Stimulated activated CD8-positive, alpha-beta memory T cell treated with anti-CD3 and anti-CD28 coated beads, Interleukin-4, amount 100 ng/mL, for 4 hours (primary cell): ENCODE measurements around the gene SPATA25.
"Not testable (repeated sequence)": the region's sequence is repeated elsewhere in the genome, so short reads cannot be mapped to it uniquely, and the experiment has no call there.

Experiments
- DNase-seq, 2 donors: peaks; one replicate each; pipeline ENCODE4 v3.0.0-alpha.2; 2020; ENCODE audit warnings: low read depth in 2 of 2, low spot score in 1 of 2

The SPATA25 gene

GRCh38 chr20:45887346-45887715 is at the start of gene SPATA25:
SPATA25 (minus strand) TSS chr20:45887622; CDS start chr20:45887590, 32 bp downstream.
- DNase-seq, result no peak

GRCh38 chr20:45935416-45936046 is 48.1 kb upstream of the SPATA25 start:
- DNase-seq, result no peak

- DNase-seq, result peak; percentile 96 to 97
These were observed 47.4 kb upstream of the SPATA25 start, which contains the start of gene PCIF1 for GRCh38 chr20:45934586-45935415. PCIF1 (plus strand) TSS chr20:45934683; CDS start chr20:45939000, 4,317 bp downstream.

GRCh38 chr20:45934046-45934585 is 46.7 kb upstream of the SPATA25 start:
- peak in 1 of 2 donors; percentile 24 for DNase-seq

GRCh38 chr20:45933266-45934045 is 46.0 kb upstream of the SPATA25 start:
- no peak for DNase-seq

GRCh38 chr20:45931680-45932079 is 44.3 kb upstream of the SPATA25 start:
- DNase-seq, result not testable (repeated sequence)

GRCh38 chr20:45927071-45927878 is 39.9 kb upstream of the SPATA25 start:
- DNase-seq, result no peak

- DNase-seq, result no peak
These were observed 39.3 kb upstream of the SPATA25 start for GRCh38 chr20:45926731-45927070.

GRCh38 chr20:45925821-45926506 is 38.5 kb upstream of the SPATA25 start:
- DNase-seq, result no peak

- no peak for DNase-seq
These were observed 37.2 kb upstream of the SPATA25 start for GRCh38 chr20:45924391-45925261.

GRCh38 chr20:45921337-45922189 is 34.1 kb upstream of the SPATA25 start:
- DNase-seq, result no peak

- no peak for DNase-seq
These were observed 33.3 kb upstream of the SPATA25 start for GRCh38 chr20:45920462-45921336.

GRCh38 chr20:45919542-45920399 is 32.3 kb upstream of the SPATA25 start:
- no peak for DNase-seq

GRCh38 chr20:45918779-45919537 is 31.5 kb upstream of the SPATA25 start:
- DNase-seq, result no peak

- DNase-seq, result no peak
These were observed 30.8 kb upstream of the SPATA25 start for GRCh38 chr20:45918182-45918737.
